HCT116 (cell line): ENCODE measurements around the gene SPPL2C. TPM values are rescaled to one million over a fixed set of nuclear protein-coding genes. Genes with fewer than 3 reads are reported as not detected.

Source experiments
- ATAC-seq: fragments of 200-7000 bp; cut with Tn5 transposase; 2 replicates; pipeline ENCODE4 v1.9.1; 2020; ENCODE audit warnings: mild to moderate bottlenecking, moderate library complexity
- Bru-seq: library from RNA; stranded (reverse); fragments of 400-500 nt; gene quantifications from one replicate; lab custom pipeline; 2021; lab: Mats Ljungman, UMichigan
- BruChase-seq, 2 experiments: library from RNA; stranded (reverse); fragments of 400-500 nt; gene quantifications; one replicate each; lab custom pipeline; 2021; lab: Mats Ljungman, UMichigan
- BruUV-seq: library from RNA; stranded (reverse); fragments of 400-500 nt; replicated peaks from 2 replicates; lab custom pipeline; 2021; lab: Mats Ljungman, UMichigan
- CTCF ChIA-PET: fragments of 300-600 bp; sonication (Branson Sonifier 250); formaldehyde crosslinking; loops from one replicate; lab custom pipeline; 2021; ENCODE audit warnings: antibody characterized with exemption; lab: Charles Lee
- POLR2A ChIA-PET: fragments of 300-600, 350-600 bp; sonication (Branson Sonifier 250); formaldehyde crosslinking; loops from one replicate; lab custom pipeline; 2021; ENCODE audit warnings: antibody characterized with exemption; lab: Charles Lee
- RAD21 ChIA-PET, 2 experiments: fragments of 300-600 bp; sonication (Branson Sonifier 250); formaldehyde crosslinking; loops; one replicate each; lab custom pipeline; 2023; ENCODE audit warnings: low total read pairs in 2 of 2; ENCODE audit not compliant: uncharacterized antibody in 2 of 2, unreplicated experiment in 2 of 2, low non-redundant PET in 1 of 2; lab: Charles Lee
- DNase-seq: peaks from one replicate; pipeline ENCODE4 v3.0.0-alpha.2; 2010; ENCODE audit warnings: low read depth, low spot score
- H2AFZ ChIP-seq: fragments of 200-600 bp; shearing (Covaris generic), sonication (generic); 2 replicates; pipeline ENCODE4 v1.6.1; 2017; ENCODE audit warnings: low read depth, mixed run types, mixed read lengths, antibody characterized with exemption, low read length; ENCODE audit not compliant: poor library complexity, severe bottlenecking
- H3K27ac ChIP-seq: 2 replicates; pipeline ENCODE4 v1.5.1; 2012; ENCODE audit warnings: low read depth, low read length
- H3K27me3 ChIP-seq: fragments of 200-600 bp; sonication (generic); 2 replicates; pipeline ENCODE4 v1.6.1; 2016; ENCODE audit warnings: mixed run types, low read length, mixed read lengths; ENCODE audit not compliant: insufficient read depth
- H3K36me3 ChIP-seq, 2 experiments: fragments of 200-500 bp in 1 of 2; fragments of 200-600 bp in 1 of 2; sonication (Bioruptor generic) in 1 of 2; sonication (generic) in 1 of 2; 2 replicates each; pipeline versions ENCODE4 v1.5.1 to v1.6.1; 2014 to 2016; ENCODE audit warnings: low read length in 2 of 2, inconsistent platforms in 1 of 2, mixed read lengths in 1 of 2, mixed run types in 1 of 2; ENCODE audit not compliant: insufficient read depth in 2 of 2, control insufficient read depth in 1 of 2
- H3K4me1 ChIP-seq, 2 experiments: fragments of 200-600 bp in 1 of 2; sonication (generic) in 1 of 2; 2 replicates each; pipeline versions ENCODE4 v1.5.1 to v1.6.1; 2012 to 2017; ENCODE audit warnings: low read length in 2 of 2, inconsistent platforms in 1 of 2, mild to moderate bottlenecking in 1 of 2, mixed read lengths in 1 of 2, mixed run types in 1 of 2, moderate library complexity in 1 of 2; ENCODE audit not compliant: insufficient read depth in 2 of 2, control insufficient read depth in 1 of 2
- H3K4me2 ChIP-seq: fragments of 200-600 bp; sonication (generic); 2 replicates; pipeline ENCODE4 v1.6.1; 2017; ENCODE audit warnings: mixed run types, low read length, mixed read lengths
- H3K4me3 ChIP-seq, 2 experiments: fragments of 200-600 bp in 1 of 2; sonication (generic) in 1 of 2; replicated peaks in 1 of 2; 2 replicates each; pipeline ENCODE4 v1.5.1; 2011 to 2016; ENCODE audit warnings: low read length in 2 of 2, control low read depth in 1 of 2, low read depth in 1 of 2, mild to moderate bottlenecking in 1 of 2, mixed read lengths in 1 of 2, mixed run types in 1 of 2
- H3K79me2 ChIP-seq: fragments of 200-600 bp; sonication (generic); 2 replicates; pipeline ENCODE4 v1.6.1; 2017; ENCODE audit warnings: mild to moderate bottlenecking, mixed run types, low read length, moderate library complexity, mixed read lengths; ENCODE audit not compliant: insufficient read depth
- H3K9ac ChIP-seq: fragments of 200-600 bp; sonication (generic); 2 replicates; pipeline ENCODE4 v1.6.1; 2016; ENCODE audit warnings: low read length, mixed read lengths
- H3K9me2 ChIP-seq: fragments of 200-600 bp; sonication (generic), shearing (Covaris generic); 2 replicates; pipeline ENCODE4 v1.6.1; 2017; ENCODE audit warnings: mixed run types, mild to moderate bottlenecking, moderate library complexity; ENCODE audit not compliant: insufficient read depth
- H3K9me3 ChIP-seq, 2 experiments: fragments of 200-500 bp in 1 of 2; fragments of 200-600 bp in 1 of 2; sonication (Bioruptor generic) in 1 of 2; sonication (generic) in 1 of 2; 2 replicates each; pipeline ENCODE4 v1.6.1; 2014 to 2017; ENCODE audit warnings: low read length in 2 of 2, mixed read lengths in 2 of 2, inconsistent platforms in 1 of 2, low read depth in 1 of 2, mild to moderate bottlenecking in 1 of 2, mixed run types in 1 of 2, moderate library complexity in 1 of 2; ENCODE audit not compliant: control insufficient read depth in 1 of 2, insufficient read depth in 1 of 2
- H4K20me1 ChIP-seq: fragments of 200-600 bp; sonication (generic), shearing (Covaris generic); 2 replicates; pipeline ENCODE4 v1.6.1; 2017; ENCODE audit warnings: mixed run types, mild to moderate bottlenecking, moderate library complexity; ENCODE audit not compliant: insufficient read depth
- ATF3 ChIP-seq: IDR thresholded peaks from 2 replicates; pipeline ENCODE4 v1.6.1; 2012
- CBX3 ChIP-seq: IDR thresholded peaks from 2 replicates; pipeline ENCODE4 v1.6.1; 2012; ENCODE audit warnings: low read depth
- CTCF ChIP-seq, 3 experiments: fragments of 200-600 bp in 1 of 3; sonication (generic) in 1 of 3; IDR thresholded peaks in 2 of 3; conservative IDR thresholded peaks in 1 of 3; 2 replicates each; pipeline ENCODE4 v1.5.1; 2012 to 2017; ENCODE audit warnings: low read depth in 2 of 3, low read length in 2 of 3, antibody characterized with exemption in 1 of 3, borderline replicate concordance in 1 of 3, control low read depth in 1 of 3, mild to moderate bottlenecking in 1 of 3, mixed read lengths in 1 of 3, mixed run types in 1 of 3, moderate library complexity in 1 of 3; ENCODE audit not compliant: insufficient read depth in 1 of 3
- EZH2 ChIP-seq: fragments of 200-600 bp; sonication (generic); IDR thresholded peaks from 2 replicates; pipeline ENCODE4 v1.6.1; 2017; ENCODE audit warnings: antibody characterized with exemption, mixed run types
- EZH2phosphoT487 ChIP-seq: fragments of 200-600 bp; IDR thresholded peaks from 2 replicates; pipeline ENCODE4 v1.6.1; 2018; ENCODE audit warnings: antibody characterized with exemption, borderline replicate concordance
- FOSL1 ChIP-seq: IDR thresholded peaks from 2 replicates; pipeline ENCODE4 v1.6.1; 2012; ENCODE audit warnings: low read depth
- MAX ChIP-seq: IDR thresholded peaks from 2 replicates; pipeline ENCODE4 v1.6.1; 2012
- POLR2AphosphoS5 ChIP-seq: IDR thresholded peaks from 2 replicates; pipeline ENCODE4 v1.6.1; 2011; ENCODE audit warnings: mild to moderate bottlenecking, low read depth, low read length, moderate library complexity
- RAD21 ChIP-seq: IDR thresholded peaks from 2 replicates; pipeline ENCODE4 v1.6.1; 2012; ENCODE audit warnings: low read depth, mild to moderate bottlenecking
- REST ChIP-seq: IDR thresholded peaks from 2 replicates; pipeline ENCODE4 v1.6.1; 2012; ENCODE audit warnings: low read depth
- SIN3A ChIP-seq: IDR thresholded peaks from 2 replicates; pipeline ENCODE4 v1.6.1; 2012; ENCODE audit warnings: low read depth
- SP1 ChIP-seq: IDR thresholded peaks from 2 replicates; pipeline ENCODE4 v1.6.1; 2012; ENCODE audit warnings: low read depth
- ZFX ChIP-seq: fragments of 450-650 bp; IDR thresholded peaks from 2 replicates; pipeline ENCODE4 v1.6.1; 2017
- intact Hi-C: fragments of 100-400 bp; cut with micrococcal nuclease; formaldehyde crosslinking; loops from 2 replicates; pipeline ENCODE4 v1.10.0; 2022
- long read RNA-seq: library from polyadenylated mRNA; unstranded; transcript quantifications from one replicate; pipeline ENCODE4 v2.0.0, GENCODE V29; 2021; ENCODE audit not compliant: unreplicated experiment
- polyA plus RNA-seq: library from polyadenylated mRNA; unstranded; fragments of >200 nt; gene quantifications from 2 replicates; pipeline ENCODE4 v1.2.1, GENCODE V29; 2012; ENCODE audit warnings: missing spikeins
- total RNA-seq: library from RNA; stranded (reverse); gene quantifications from one replicate; pipeline ENCODE4 v1.2.1, GENCODE V29; 2021; ENCODE audit not compliant: unreplicated experiment

The SPPL2C gene
- not detected for total RNA-seq
- not detected in 2 replicates for polyA plus RNA-seq
- not detected for Bru-seq, nascent RNA
- not detected for BruChase-seq, experiment 1, labeled RNA remaining after a 6-hour chase
- BruChase-seq, experiment 2, labeled RNA remaining after a 2-hour chase = not detected
- long read RNA-seq = 0 reads

GRCh38 chr17:45844695-45845375, at the start of gene SPPL2C:
SPPL2C (plus strand) TSS chr17:45844881; CDS start chr17:45844907, 26 bp downstream.
- no peak for TF ChIP-seq ZFX
- TF ChIP-seq EZH2 = no peak
- TF ChIP-seq EZH2phosphoT487 = no peak
- TF ChIP-seq SP1 = no peak
- no peak for TF ChIP-seq RAD21
- TF ChIP-seq MAX = no peak
- no peak for TF ChIP-seq SIN3A
- TF ChIP-seq, all 23 proteins: peak for 0
- Histone ChIP-seq H4K20me1 (no peaks in the 10 kb centered on the region), H3K9me2 (no peaks in the 10 kb centered on the region), H3K4me2 (no peak within 1 kb of the TSS), H3K9ac (no peak within 1 kb of the TSS), H2AFZ (no peak within 1 kb of the TSS), H3K36me3 (no peaks in the 10 kb centered on the region), H3K27me3 (no peaks in the 10 kb centered on the region), H3K27ac (no peak within 1 kb of the TSS), H3K4me1 (peaks cover 0 to 8% of the 10 kb centered on the region in 2 experiments; a peak in 2 of 4 replicates), H3K4me3 (no peak within 1 kb of the TSS), H3K9me3 (no peaks in the 10 kb centered on the region), H3K79me2 (no peaks in the 10 kb centered on the region)
- no peak for ATAC-seq
- ChIA-PET CTCF (no interaction called here), POLR2A (no interaction called here), RAD21 (no interaction called here)
- no TSS peak for BruUV-seq
- intact Hi-C loops = no loop called here
- DNase-seq = no peak

- no peak overlapping the region for H2AFZ ChIP-seq
- no peaks in the 10 kb centered on the region for H3K9me3 ChIP-seq
- H3K27ac ChIP-seq = no peak overlapping the region
- no peak overlapping the region for H3K4me2 ChIP-seq
- intact Hi-C loops = no loop called here
- H3K79me2 ChIP-seq = no peaks in the 10 kb centered on the region
- no peaks in the 10 kb centered on the region for H3K36me3 ChIP-seq
- RAD21 ChIA-PET = no interaction called here
- no peak for DNase-seq
- peaks cover 19% of the 10 kb centered on the region; the same call in 1 of the 2 replicates for H3K27me3 ChIP-seq
- no peak for ATAC-seq
- H3K9me2 ChIP-seq = no peaks in the 10 kb centered on the region
- no peaks in the 10 kb centered on the region for H4K20me1 ChIP-seq
- no peak overlapping the region for H3K4me3 ChIP-seq
- POLR2A ChIA-PET = no interaction called here
- BruUV-seq = no TSS peak
- CTCF ChIA-PET = no interaction called here
- no peaks in the 10 kb centered on the region for H3K4me1 ChIP-seq
- H3K9ac ChIP-seq = no peak overlapping the region
- no peak for TF ChIP-seq CTCF (IDR thresholded peaks at IDR 0.05 in 2 of 3, conservative IDR thresholded peaks at IDR 0.05 in 1 of 3; ENCODE audit: borderline replicate concordance in 1 of 3, insufficient read depth in 1 of 3, low read depth in 2 of 3, low read length in 2 of 3)
- TF ChIP-seq SP1 = no peak
- TF ChIP-seq ZFX = no peak
- TF ChIP-seq RAD21 = no peak
- no peak for TF ChIP-seq REST
- TF ChIP-seq POLR2AphosphoS5 = no peak
- TF ChIP-seq FOSL1 = no peak
- no peak for TF ChIP-seq ATF3
- no peak for TF ChIP-seq CBX3
- no peak for TF ChIP-seq SIN3A
Observed at GRCh38 chr17:45800816-45801215, 43.9 kb upstream of the SPPL2C start.
